ENCODE measurements around the gene DYRK1A.

DNA sequence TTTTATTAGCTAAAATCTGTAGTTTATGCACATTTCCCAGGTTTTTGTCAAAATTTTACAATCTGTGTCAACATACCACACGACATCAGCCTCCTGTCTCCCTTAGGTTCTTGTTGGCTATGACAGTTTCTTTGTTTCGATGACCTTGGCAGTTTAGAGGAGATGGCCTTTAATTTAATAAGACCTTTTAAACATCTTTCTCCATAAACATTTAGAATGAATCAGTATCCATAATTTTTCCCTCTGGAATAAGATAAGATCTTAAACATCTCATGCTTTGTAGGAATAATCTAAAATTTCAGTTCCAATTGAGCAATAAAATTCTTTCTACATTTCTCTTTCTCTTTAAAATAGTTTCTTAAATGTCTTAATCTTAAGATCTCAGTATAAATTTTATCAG is 28.7 kb upstream of the DYRK1A start:
- TF ChIP-seq CTCF (IDR thresholded peaks at IDR 0.05; ENCODE audit: insufficient read depth, low read length, poor library complexity, severe bottlenecking) (no peak), EZH2phosphoT487 (conservative IDR thresholded peaks at IDR 0.05; ENCODE audit: low read length) (no peak)
